HL-60/S4 treated with phorbol 12-myristate 13-acetate at 8.2 ng/mL for 4 days and 3 days (cell line): Measurements from ENCODE around the gene CASKIN2.

Source experiments
- in situ Hi-C: fragments of 300-500 bp; cut with MboI; formaldehyde crosslinking; loops from 2 replicates; pipeline ENCODE4 v1.15.0; 2022; ENCODE audit warnings: low sequenced_read_pairs

CASKIN2 gene

GRCh38 chr17:75515496-75516254 is at the start of gene CASKIN2:
Gene CASKIN2 (minus strand): TSS chr17:75515537. CDS start chr17:75513804, 1,733 bp downstream.
- in situ Hi-C loops = no loop called here

DNA sequence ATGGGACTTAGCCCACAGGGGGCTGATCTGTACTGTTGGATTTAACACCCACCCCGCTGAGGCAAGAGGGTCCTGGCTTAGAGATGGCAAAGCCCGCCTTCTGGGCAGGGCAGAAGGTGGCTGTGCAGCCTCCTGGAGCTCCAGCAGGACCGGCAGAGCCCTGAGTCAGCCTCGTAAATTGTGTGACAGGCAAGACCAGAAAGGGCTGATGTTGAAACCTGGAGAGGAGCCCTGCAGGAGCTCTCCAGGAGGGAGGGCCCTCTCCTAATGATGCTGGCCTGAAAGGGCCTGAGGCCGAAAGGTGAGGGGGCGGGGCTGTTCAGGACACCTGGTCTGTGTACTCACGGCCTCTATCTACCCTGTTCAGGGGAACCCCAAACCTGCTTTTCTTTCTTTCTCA is 49.7 kb upstream of the CASKIN2 start:
- in situ Hi-C loops = no loop called here

DNA sequence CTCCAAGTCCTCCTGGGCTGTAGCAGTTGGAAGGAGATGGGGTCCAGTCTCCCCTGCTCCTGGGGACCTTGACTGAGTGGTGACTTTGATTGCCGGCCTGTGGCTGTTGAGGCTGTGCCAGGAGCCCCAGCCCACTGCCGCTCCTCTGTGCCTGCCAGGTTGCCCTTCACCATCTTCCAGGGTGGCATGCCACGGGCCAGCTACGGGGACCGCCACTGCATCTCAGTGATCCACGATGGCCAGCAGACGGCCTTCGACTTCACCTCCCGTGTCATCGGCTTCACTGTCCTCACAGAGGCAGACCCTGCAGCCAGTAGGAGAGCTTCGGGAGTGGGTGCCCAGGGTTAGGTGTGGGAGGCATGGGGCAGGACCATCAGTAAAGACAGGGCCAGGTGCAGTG is 48.9 kb upstream of the CASKIN2 start:
- in situ Hi-C loops = no loop called here

- in situ Hi-C loops = no loop called here
These were observed 47.9 kb upstream of the CASKIN2 start for GRCh38 chr17:75563063-75563758.

DNA sequence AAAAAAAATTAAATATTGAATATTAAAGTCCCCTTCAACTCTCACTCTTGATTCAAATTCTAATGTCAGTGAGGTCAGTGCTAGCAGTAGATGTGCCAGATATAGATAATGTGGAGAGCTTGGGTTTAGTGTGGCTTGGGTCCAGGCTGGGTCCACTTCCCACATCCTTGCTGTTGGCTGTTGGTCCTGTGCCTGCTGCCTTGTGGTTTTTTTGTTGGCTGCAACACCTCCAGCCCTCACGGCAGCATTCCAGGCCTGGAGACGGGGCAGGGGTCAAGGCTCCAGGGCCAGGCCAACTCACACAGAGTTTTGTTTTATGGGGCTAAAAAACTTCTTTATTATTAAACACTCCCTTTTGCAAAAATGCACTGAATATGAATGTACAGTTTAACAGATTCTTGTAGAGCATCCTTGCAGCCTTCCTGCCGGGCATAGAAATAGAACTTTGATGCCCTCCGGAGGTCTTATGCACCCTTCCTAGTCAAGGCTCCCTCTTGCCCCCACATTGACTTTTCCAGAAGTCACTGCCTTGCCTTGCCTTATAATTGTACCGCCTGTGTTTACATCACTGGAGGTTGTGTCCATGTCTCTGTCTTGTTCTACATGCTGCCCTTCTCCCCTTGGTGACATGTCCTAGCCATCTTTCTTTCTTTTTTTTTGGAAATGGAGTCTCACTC is 46.7 kb upstream of the CASKIN2 start:
- in situ Hi-C loops = no loop called here

- in situ Hi-C loops = no loop called here
These were observed 44.7 kb upstream of the CASKIN2 start for GRCh38 chr17:75559958-75560533.

- in situ Hi-C loops = no loop called here
These were observed 43.6 kb upstream of the CASKIN2 start for GRCh38 chr17:75558666-75559530.

GRCh38 chr17:75557852-75558665 is 42.7 kb upstream of the CASKIN2 start:
- in situ Hi-C loops = no loop called here

DNA sequence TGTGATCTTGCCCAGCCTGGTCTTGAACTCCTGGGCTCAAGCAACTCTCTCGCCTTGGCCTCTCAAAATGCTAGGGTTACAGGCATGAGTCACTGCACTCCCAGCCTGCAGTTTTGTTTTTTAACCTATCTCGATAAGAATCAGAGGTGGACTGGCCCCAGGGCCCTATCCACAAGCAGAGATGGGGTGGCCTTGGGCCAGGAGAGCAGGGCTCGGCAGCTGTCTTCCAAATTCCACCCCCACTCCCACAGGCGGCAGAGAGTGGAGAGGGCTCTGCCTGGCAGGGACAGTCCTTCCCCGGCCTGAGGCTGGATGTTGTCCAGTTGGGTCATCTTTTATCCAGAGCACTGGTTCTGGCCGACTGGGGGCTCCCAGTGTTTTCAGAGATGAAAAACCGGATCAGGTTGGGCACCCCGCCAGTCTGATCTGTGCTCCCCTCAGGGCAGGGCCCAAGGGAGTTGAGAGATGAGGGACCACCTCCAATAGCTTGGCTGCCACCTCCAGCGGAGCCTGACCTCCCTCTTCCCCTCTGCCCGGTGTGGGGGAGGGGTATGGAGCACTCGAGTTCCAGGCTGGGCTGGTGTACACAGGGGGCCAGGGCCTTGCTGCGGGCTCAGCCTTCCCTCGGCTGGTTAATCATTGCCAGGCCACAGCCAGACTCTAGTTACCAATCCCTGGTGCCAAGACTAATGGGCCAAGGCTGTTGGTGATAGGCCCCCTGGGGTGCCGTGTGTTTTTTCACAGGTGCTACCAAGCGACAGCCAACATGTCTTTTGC is 41.9 kb upstream of the CASKIN2 start:
- in situ Hi-C loops = no loop called here

DNA sequence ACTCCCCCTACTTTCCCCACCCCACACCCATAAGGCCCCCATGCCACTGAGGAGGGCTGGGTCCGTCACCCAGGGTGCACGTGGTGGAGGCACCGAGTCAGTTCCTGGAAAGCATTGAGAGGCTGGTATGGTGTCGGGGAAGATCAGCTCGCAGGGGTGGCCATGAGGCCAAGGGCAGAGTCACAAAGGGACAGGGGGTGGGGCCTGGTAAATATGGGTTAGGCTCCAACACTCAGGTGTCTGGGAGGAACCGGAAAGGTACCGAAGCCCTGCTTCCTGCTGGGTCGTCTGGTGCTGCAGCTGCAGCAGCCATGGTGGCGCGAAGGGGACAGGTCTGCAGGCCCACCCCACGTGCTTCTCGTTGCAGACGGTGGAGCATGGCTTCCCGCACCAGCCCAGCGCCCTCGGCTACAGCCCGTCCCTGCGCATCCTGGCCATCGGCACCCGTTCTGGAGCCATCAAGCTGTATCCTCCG is 40.4 kb upstream of the CASKIN2 start:
- in situ Hi-C loops = no loop called here

DNA sequence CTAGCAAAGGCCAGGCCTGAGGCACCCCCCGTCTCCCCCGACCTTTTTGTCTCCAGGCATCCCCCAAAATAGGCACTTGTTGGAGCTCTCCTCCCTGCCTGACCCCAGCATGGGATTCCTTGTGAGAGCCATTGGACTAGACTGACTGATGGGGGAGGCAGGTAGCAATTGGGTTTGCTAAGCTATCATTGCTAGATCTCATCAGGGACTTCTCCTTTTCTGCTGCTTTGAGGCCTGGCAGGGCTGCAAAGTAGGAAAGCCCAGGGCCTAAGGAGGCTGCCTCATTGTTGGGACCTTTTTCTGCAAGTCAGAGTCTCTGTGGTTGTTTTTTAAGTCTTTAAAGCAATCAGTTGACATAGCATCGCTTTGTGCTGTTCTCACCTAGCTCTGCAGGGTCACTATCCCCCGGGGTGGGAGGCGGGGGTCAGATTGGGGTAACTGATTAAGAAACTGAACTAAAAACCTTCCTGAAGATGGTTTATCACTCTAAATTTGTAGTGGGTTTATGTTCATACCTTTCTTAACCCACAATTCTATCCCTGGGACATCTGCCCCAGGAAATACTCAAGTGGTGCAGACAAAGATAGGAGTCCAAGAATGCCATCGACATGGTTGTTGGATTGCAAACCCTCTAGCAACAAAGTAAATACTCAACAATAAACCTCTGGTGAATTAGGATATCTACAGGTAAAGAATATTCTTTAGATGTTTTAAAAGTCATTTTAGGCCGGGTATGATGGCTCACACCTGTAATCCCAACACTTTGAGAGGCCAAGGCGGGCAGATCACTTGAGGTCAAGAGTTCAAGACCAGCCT is 38.2 kb upstream of the CASKIN2 start:
- in situ Hi-C loops = no loop called here

GRCh38 chr17:75552425-75553294 is 37.3 kb upstream of the CASKIN2 start:
- in situ Hi-C loops = no loop called here

DNA sequence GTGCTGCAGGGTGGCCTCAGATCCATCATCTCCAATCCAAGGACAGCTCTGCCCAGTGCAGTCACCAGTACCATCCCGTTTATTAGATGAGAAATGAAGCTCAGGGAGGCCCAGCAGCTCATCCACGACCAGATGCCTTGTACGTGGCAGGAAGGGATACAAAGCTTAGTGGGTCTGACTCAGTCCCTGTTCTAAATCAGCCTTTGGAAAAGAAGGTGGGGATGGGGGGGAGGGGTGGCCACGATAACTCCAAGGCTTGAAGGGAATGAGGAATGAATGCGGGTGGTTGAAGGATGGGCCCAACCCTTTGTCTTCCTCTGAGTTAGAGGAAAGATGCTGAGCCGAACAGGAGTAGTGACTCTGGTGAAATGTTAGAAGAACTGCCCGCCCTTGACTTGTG is 35.9 kb upstream of the CASKIN2 start:
- in situ Hi-C loops = no loop called here

- in situ Hi-C loops = no loop called here
These were observed 34.8 kb upstream of the CASKIN2 start for GRCh38 chr17:75550139-75550465.

GRCh38 chr17:75549246-75550138 is 34.2 kb upstream of the CASKIN2 start:
- in situ Hi-C loops = no loop called here

GRCh38 chr17:75548813-75549212 is 33.5 kb upstream of the CASKIN2 start:
- in situ Hi-C loops = no loop called here
